Germinal center (tissue), 1 donor: ENCODE measurements around the gene CACNA1D.

Experiments used
- DNase-seq: peaks from one replicate; pipeline ENCODE4 v3.0.0; 2012; ENCODE audit warnings: mixed read lengths, low spot score

CACNA1D gene

DNA sequence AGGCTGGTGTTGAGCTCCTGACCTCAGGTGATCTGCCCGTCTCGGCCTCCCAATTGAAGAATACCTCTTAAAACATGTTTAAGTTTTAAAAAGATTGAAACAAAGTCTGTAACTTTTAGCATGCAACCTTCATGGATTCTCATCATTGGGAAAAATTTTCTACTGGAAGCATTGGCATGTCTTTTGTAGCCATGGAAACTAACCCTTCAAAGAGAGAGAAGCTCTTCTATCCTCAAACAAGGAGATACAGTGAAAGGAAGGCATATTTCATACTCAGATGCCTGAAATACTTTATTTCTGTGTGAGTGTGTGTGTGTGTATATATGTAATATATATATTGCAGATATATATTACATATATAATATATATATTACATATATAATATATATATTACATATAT is 196.9 kb downstream of the CACNA1D start:
- no peak for DNase-seq

DNA sequence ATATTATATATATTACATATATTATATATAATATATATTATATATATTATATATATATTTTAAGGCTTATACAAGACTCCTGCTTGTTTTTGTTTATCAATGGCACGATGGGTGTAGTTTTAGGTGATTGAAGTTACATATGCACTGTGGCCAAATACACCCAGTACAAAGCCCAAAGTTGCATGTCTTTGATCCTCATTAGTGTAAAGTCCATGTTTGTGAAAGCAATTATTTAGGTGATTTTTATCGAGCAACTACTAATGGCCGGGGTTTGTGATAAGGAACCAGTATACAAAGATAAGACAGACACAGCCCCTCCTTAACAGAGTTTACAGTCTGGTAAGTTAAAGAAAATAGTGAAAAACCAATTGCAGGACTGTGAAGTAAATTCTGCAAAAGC is 197.5 kb downstream of the CACNA1D start:
- no peak for DNase-seq

DNA sequence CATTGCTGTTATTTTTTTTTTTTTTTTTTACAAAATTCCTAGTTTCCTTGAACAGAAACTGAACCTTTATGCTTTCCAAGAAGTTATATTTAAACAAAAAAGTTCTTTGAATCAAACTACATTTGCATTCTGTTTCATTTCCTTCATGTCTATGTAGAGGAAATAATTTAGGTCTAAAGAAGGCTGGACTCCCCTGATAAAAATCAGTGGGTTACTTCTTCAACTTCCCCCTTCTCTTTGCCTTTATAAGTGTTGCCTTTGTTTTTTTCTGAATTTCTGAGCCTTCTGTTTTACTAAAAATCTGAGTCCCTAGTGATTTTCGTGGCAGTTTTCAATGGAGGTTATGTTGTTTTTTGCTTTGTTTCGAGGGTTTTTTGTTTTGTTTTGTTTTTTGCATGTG is 199.0 kb downstream of the CACNA1D start:
- DNase-seq = peak; percentile 17

DNA sequence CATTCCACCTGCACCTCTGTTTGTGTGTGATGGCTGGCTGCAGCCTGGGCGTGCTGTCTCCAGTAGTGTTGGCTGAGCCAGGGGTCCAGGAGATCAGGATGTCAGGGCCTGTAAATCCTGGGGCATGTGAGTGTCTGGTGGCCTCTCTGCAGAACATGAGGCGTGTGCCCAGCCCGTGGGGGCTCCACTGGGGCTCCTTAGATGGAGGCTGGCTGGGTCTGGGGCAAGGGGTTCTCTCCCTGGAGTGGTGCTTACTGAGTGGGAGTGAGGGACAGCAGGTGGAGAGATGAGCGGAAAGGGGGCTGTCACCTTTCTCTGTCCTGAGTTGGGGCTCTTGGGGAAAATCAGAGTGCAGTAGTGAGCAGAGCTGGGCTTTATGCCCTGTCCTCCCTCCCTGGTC is 199.6 kb downstream of the CACNA1D start:
- no peak for DNase-seq

- DNase-seq = no peak
These were observed 200.4 kb downstream of the CACNA1D start for GRCh38 chr3:53694666-53695323.

- DNase-seq = no peak
These were observed 200.9 kb downstream of the CACNA1D start for GRCh38 chr3:53695324-53695690.

- no peak for DNase-seq
These were observed 202.2 kb downstream of the CACNA1D start for GRCh38 chr3:53696401-53697172.

GRCh38 chr3:53700441-53700840 is 206.0 kb downstream of the CACNA1D start:
- DNase-seq = no peak

DNA sequence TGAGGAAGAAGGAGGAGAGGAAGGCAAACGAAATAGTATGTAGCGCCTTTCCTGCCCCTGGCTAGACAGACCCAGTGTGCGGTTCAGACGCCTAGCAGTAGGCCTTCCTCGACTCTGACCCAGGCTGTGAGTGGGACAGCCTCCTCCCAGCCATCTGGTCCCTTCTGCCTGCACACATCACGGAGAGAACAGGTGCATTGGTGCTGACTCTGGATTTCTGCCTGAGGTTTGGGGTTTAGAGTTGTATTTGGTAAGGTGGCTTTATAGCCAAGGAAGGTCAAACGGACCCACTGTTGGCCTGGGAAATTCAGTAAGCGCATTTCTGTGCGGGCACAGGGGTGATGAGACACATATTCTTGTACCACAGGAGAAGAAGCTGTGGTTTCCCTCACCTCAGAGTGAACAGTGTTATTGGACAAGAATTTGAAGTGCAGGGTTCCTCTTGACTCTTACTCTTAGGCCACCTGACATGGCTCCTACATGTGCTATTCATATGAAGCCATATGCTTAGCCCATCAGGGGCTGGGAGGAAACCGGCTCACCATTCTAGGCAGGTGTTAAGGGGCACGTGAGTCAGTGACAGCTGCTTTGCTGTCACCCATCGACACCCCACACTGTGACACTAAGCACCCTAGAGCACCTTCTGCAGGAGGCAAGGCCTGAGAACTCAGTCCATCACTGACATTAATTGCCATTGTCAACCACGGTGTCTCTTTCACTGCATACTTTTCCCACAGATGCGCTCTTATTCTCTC is 208.5 kb downstream of the CACNA1D start:
- DNase-seq = no peak

- no peak for DNase-seq
These were observed 209.4 kb downstream of the CACNA1D start for GRCh38 chr3:53703630-53704362.

- DNase-seq = no peak
These were observed 209.9 kb downstream of the CACNA1D start for GRCh38 chr3:53704363-53704725.

DNA sequence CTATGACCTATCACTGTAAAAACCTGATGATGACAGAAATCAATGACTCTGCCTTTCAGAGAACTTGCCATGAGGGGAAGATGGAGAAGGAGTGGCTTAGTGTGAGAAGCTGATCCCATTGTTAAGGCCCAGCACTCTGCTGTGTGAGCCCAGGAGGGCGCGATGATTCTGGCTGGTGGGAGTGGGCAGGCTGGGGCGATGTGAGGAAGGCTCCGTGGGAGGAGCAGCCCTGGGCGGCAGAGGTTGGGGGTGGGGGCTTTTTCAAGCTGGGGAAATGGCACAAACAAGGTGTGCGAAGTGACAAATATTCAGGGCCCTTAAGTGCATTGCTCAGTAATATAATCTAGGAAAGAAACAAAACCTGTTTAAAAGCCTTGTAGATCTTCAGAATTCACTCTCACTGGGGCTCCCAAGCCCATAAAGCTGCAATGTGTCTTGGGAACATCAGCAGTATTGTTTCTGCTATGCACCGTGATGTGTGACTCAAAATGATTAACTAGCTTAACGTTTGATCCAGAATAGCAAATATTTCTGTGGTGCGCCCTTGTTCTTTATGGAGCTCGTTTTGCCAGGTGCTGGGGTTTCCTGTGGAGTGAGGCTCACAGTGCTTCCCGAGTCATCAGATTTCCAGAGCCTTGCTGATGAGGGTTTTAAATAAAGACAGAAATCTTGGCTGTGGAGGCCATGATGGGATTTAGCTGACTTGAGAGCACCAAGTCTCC is 210.8 kb downstream of the CACNA1D start:
- no peak for DNase-seq

DNA sequence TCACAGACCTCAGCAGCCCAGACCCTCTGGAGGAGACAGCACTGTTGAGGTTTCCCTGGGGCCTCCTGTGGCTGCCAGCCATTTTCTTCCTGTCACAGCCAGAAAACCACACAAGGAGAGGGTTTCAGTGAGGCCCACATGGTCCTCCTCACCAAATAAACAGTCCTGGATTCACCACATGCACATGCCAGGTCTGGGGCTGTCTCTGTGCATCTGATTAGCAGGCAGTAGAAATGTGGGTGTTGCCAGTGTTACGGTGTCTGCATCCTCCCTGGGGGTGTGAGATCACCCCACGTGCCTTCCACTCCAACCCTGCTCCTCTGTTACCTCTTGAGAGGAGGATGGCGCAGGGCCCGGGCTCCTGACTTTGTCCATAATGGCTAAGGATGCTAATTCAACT is 211.4 kb downstream of the CACNA1D start:
- DNase-seq = no peak

- no peak for DNase-seq
These were observed 212.8 kb downstream of the CACNA1D start for GRCh38 chr3:53707222-53707621.

DNA sequence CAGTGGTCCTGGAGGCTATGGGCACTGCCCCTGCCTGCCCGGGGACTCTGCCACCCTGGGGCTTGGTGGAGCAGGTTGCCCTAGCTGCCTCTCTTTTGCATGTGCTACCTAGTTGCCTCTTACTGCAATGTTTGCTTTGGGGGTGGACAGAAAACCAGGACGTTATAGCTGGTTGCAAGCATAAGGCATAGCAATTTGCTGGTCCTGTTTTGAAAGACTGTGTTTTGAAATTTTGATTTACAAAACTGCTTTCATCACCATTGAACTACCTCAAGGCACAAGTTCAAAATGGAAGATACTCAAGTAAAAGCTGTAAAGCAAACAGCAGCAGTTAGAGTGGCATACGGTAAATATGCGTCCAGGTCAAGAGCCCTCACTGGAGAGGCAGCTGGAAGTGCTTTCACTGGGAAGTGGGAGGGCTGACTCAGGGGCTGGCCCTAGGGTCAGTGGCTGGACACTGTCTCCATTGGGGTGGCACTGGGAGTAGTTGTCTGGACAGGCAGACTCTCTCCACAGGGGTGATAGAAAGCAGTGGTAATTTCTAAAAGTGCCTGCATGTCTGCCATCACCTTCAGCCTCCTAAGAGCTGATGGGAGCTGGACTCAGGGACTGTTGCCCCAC is 213.7 kb downstream of the CACNA1D start:
- DNase-seq = no peak

- DNase-seq = no peak
These were observed 214.8 kb downstream of the CACNA1D start for GRCh38 chr3:53709256-53709655.

DNA sequence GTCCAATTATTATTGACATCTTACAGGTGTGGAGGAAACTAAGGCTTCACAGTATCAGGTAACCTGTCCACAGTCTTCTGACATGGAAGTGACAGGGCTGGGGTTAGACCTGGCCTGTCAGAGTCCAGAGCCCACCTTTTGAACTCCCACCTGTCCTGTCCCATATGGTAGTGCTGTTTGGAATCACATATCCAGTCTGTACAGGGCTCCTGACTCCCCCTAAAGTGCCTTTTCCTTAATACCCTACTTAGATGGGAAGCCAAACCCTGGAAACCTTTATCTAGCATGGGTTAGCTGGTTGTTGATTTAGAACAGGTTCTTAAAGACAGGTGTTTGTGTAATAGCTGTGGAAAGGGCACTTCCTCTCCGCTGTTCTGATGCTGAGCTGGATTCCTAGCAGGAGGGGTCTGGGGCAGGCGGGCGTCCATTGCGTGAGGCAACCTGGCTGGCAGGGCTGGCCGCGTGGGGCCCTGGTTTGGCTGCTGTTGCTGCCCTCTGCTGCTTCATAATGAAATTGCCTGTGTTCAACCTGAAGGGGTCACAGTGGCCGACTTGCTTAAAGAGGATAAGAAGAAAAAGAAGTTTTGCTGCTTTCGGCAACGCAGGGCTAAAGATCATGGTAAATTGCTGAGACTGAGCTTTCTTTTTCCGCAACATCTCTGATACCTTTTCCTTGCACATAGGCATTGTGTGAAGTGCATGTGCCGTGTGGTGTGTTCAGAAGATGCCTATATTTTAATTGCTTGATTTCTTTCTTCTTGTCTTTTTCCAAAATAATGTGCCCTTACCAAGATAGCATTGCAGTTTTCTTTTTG is 215.7 kb downstream of the CACNA1D start:
- peak; percentile 70 for DNase-seq

GRCh38 chr3:53711387-53711786 is 217.0 kb downstream of the CACNA1D start:
- no peak for DNase-seq

DNA sequence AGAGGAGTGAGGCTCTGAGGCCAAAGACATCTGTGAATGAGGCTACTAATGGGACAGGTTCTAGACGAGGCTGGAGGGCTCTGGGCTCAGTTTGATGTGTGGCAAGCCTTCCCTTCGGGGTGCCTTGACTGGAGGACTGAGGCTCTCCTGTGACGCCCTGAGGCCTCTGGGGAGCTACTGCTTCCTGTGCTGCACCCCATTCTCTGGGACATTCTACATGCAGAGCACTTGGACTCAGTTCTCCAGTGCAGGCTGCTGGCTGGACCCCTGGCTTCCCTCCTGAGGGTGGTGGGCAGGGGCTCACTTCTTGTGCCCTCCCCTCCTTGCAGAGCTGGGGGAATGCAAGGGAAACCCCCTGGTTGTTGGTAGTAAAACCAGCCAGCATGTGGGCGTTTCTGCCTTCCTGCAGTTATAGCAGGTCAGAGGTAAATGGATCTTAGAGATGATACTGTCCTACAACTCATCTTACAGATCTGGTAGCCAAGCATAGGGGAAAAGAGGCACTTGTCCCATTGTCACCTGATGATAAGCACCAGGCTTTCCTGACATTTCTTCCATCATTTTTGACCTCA is 218.5 kb downstream of the CACNA1D start:
- DNase-seq = no peak

GRCh38 chr3:53713626-53714025 is 219.2 kb downstream of the CACNA1D start:
- DNase-seq = no peak
